HG03457 (cell line): ENCODE measurements around the gene GSX2.
"Not testable (repeated sequence)": the region's sequence is repeated elsewhere in the genome, so short reads cannot be mapped to it uniquely, and the experiment has no call there.

Source experiments
- ATAC-seq: cut with Tn5 transposase; IDR thresholded peaks from one replicate; pipeline ENCODE4 v1.9.1; 2021; ENCODE audit warnings: moderate number of reproducible peaks; ENCODE audit not compliant: unreplicated experiment

GSX2 gene

DNA sequence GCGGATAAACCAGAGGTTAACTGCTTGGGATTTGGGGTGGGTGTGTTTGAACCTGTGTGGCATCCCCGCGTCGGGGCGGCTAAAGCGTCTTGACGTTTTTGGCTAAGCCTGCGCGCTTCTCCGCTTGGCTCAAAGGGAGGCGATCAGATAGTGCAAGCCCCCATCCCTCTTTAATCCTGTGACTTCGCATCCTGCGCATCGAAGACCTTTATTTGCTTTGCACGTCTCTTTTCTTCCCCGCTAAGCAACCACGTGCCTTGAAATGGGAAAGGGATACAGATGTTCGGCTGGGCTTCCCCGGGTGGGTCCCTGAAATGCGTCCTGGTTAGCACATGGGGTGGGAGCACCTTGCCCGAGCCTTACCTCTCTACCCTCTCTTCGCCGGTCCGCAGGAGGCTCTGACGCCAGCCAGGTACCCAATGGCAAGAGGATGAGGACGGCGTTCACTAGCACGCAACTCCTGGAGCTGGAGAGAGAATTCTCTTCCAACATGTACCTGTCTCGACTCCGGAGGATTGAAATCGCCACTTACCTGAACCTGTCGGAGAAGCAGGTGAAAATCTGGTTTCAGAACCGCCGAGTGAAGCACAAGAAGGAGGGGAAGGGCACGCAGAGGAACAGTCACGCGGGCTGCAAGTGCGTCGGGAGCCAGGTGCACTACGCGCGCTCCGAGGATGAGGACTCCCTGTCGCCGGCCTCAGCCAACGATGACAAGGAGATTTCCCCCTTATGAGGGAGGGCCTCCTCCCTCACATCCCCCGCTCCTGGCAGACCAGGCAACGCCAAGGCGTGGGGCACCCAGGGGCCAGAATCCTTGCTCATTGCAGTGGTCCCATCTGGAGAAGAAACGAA is 1.5 kb downstream of the GSX2 start:
- no peak for ATAC-seq

DNA sequence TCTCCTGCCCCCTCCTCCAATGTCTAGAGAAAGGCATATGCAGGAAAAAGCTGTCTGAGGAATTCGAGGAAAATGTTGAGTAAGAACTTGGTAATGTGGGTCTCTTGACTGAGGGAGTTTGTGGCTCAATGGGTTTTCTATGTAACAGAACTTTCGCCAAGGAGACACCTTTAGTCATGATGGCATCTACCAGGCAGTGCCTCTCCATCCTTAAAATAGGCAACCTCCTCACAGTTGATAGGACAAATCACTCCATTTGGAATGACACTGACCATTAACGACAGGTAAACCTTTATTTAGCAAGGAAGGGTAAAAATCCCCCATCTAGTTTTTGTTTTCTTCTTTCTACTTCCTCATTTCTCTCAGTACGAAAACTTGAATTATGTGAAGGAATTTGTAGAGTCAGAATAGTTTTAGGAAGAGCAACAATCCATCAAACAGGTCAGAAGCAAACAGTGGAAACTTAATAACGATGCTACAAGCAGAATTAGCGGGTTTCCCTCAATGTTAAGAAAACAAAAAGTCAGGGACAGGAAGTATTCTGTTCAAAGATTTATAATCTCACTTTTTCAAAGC is 2.7 kb downstream of the GSX2 start:
- no peak for ATAC-seq

DNA sequence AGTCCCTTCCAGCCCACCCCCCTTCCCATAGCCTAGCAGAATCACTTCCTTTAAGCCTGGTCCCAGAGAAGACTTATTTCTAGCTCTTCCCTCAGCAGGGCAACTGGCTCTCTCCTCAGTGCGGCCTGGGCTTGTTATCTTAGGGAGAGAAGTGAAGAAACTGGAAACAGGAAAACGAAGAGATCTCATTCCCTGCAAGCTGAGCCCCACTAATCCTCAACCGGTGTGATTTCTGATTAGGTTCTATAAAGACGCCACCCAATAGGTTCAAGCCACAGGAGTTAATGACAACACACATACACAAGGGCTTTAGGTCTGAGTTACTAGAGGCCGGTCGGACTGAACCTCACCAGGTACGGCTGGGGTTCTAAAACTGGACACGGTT is 3.2 kb downstream of the GSX2 start:
- ATAC-seq = no peak

DNA sequence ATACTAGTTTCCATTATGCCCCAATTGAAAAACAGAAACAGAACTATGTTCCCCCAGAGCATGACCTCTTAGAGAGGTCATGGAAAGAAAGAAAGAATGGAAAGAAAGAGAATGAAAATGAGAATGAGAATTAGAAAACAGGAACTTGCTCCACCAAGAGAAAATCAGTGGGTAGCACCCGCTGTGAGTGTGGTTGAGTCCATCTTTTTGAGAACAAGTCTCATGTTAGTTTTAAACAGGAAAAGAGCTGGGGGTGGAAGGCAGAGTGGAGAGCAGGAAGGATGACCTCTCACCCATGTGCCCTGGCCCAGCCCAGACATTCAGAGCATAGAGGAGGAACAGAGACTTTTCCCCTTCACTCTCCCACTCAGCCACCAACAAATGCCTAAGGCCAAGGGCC is 4.9 kb downstream of the GSX2 start:
- no peak for ATAC-seq

DNA sequence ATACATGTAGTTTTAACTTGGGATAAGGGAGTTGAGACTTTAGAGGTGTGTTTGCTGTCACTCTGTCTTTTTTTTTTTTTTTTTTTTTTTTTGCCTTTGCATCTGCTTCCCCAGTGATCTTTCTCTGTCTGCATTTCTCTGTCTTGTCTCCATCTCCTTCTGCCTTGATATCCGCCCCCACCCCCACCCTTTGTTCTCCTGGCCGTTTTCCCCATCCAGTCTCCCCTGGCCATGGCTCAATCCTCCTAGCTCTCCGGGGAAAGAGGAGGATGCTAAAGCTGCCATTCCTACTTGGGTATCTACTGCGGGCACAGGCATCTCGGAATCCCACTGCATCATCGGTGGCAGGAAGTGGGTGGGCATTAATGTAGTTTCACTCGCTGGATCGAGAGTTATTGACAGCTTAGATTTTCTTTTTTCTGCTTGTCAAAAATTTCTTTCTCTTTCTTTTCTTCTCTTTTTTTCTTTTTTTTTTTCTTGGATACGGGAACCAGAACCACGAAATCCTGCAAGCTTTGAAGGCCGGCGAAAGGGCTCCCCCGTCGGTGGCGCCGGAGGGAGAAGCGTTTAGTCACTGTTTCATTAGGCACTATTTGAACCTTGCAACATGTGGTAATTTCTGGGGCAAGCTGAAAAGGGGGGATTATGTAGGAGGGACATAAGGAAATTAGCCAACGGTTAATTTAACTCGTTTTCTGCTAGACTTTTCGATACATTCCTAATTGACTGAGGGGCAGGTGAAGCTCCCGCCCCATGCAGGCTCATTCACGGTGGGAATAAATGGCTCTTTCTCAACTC is 8.2 kb downstream of the GSX2 start:
- ATAC-seq = no peak

DNA sequence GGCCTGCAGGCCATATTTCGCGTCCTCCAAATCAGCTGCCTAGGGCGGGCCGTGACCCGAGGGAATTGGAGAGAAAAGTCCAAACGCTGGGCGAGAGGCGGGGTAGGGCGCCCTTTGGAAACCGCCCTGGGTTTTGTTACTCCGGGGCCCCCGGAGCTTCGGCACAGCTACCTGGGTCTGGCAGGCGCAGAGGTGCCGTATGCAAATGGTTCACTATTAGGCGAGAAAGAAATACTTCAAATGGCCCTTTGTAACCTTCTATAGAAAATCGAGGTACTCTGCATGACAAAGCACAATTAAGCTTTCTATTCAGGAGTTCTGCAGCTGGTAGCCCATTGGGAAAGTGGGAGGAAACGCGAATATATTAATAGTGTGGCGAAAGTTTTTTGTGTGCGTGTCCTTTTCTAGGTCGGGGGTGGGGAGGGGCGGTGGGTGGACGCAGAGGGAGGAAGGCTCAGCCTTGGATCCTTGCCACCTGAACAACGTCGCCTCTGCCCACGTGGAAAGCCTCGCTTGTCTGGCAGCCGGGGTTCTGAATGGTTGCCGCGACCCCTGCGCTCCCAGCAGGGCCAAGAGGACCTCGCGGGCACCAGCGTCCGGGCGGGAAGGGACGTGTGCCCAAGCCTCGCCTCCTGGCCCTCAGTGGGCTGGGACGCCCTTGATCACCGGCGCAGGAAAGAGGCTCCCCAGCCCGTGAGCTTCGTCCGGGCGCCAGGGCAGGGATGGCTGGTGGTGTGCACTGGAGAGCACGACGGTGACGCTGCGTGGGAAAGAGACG is 9.5 kb downstream of the GSX2 start:
- no peak for ATAC-seq

DNA sequence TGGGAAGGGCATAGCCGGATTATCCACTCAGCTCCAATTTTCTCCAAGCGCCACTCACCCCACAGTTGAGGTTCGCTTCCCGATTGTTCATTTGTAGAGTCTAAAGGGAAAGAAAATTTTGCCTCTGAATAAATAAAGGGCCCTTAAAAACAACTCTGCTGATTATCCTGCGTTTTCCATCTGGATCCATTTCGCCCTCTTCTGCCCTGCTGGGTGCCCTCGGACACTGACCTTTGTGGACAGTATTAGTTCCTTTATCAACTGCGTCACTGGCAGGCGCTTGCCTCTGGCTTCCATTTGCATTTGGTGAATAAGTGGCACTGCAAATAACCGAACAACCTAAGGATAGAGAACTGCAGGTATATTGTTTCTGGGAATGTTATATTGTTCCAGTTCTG is 10.1 kb downstream of the GSX2 start:
- ATAC-seq = no peak

DNA sequence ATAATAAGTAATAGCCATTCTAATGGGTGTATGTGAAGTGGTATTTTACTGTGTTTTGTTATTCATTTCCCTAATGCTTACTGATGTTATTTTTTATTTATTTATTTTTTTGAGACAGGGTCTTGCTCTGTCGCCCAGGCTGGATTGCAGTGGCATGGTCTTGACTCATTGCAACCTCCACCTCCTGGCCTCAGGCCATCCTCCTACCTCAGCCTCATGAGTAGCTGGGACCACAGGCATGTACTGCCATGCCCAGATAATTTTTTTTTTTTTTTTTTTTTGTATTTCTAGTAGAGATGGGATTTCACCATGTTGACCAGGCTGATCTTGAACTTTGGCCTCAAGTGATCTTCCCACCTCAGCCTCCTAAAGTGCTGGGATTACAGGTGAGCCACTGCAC is 13.2 kb downstream of the GSX2 start:
- not testable (repeated sequence) for ATAC-seq

DNA sequence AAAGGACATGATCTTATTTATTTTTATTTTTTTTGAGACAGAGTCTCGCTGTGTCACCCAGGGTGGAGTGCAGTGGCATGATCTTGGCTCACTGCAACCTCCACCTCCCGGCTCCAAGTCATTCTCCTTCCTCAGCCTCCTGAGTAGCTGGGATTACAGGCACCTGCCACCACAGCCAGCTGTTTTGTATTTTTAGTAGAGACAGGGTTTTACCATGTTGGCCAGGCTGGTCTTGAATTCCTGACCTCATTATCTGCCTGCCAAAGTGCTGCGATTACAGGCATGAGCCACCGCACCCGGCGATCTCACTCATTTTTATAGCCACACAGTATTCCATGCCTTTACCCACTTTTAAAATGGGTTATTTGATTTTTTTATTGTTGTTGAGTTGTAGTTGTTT is 16.3 kb downstream of the GSX2 start:
- not testable (repeated sequence) for ATAC-seq

DNA sequence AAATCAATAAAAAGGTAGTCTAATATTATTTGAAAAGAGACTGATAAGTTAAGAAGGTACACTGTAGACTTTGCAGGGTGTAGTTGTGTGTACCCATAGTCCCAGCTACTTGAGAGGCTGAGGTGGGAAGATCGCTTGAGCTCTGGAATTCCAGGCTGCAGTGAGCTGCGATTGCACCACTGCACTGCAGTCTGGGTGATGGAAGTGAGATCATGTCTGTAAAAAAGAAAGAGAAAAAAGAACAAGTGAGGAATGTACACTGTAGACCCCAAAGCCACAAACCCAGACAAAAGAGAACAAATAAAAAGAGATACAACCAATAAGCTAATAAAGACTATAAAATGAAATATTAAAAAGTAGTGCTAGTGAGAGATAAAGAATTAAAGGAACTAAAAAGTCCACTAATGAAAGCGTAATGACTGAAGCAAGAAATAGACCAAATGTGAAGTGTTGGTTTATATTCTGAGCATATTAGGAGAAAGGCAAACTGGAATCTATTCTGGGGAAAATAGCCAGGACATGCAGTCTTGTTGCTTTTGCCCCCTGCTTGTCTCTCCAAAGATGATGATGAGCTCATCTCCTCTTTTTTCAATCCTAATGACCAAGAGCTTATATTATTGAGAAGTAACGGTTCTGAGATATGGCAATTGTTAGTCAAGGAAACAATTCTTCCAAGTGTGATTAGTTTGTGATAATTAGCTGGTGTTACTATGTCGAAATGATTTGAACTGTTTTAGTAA is 19.1 kb downstream of the GSX2 start:
- ATAC-seq = no peak

DNA sequence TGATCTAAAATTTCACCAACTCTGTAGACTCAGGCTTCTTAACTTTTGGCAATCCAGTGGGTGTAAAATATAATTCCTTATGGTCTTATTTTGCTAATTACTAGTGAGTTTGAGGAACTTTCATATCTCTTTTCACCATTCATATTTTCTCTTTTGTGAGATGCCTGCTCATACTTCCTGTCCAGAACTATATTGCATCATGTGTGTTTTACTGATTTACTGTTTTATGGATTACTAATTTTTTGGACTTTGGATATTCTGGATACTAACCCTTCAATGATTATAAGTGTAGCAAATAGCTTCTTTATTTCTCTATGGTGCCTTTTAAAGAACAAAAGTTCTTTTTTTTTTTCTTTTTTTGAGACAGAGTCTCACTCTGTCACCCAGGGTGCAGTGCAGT is 20.6 kb downstream of the GSX2 start:
- ATAC-seq = no peak

DNA sequence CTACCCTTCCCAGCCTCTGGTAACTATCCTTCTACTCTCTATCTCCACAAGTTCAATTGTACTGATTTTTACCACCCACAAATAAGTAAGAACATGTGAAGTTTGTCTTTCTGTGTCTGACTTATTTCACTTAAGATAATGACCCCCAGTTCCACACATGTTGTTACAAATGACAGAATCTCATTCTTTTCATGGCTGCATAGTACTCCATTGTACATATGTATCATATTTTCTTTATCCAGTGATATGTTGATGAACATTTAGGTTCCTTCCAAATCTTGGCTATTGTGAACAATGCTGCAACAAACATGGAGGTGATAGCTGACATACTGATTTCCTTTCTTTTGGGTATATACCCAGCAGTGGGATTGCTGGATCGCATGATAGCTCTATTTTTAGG is 27.7 kb downstream of the GSX2 start:
- no peak for ATAC-seq

DNA sequence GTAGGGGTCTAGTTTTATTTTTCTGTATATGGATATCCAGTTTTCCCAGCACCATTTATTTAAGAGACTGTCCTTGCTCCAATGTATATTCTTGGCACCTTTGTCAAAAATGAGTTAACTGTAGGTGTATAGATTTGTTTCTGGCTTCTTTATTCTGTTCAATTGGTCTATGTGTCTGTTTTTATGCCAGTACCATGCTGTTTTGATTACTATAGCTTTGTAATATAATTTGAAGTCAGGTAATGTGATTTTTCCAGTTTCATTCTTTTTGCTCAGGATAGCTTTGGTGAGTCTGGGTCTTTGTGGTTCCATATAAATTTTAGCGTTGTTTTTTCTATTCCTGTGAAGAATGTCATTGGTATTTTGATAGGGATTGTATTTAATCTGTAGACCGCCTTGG is 28.7 kb downstream of the GSX2 start:
- not testable (repeated sequence) for ATAC-seq

DNA sequence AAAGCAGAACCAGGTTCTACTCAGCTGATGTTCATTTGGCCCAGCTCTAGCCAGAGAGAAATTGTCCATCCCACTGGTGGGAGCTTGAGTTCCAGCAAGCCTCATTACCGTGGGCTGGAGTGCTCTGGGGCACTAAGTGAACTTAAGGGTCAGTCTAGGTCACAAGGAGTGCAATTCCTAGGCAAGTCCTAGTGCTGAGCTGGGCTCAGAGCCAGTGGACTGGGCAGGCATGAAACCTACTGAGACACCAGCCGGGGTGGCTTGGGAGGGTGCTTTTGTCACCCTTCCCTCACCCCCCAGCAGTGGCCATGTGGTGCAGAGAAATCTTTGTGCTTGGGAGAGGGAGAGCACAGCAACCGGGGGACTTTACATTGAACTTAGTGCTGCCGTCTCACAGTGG is 39.4 kb downstream of the GSX2 start:
- ATAC-seq = no peak

DNA sequence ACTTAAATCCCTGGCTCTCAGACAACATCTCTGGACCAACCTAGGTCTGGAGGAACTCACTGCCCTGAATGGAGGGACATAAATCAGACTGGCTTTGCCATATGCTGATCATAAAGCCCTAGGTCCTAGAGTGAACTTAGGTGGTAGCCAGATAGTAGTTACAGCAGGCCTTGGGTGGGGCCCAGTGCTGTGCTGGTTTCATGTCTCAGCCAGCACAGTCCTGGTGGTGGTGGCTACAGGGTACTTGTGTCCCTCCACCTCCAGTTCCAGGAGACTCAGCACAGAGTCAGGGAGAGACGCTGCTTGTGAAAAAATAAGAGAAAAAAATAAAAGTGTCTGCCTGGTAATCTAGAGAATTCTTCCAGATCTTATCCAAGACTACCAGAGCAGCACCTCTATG is 40.3 kb downstream of the GSX2 start:
- ATAC-seq = no peak

DNA sequence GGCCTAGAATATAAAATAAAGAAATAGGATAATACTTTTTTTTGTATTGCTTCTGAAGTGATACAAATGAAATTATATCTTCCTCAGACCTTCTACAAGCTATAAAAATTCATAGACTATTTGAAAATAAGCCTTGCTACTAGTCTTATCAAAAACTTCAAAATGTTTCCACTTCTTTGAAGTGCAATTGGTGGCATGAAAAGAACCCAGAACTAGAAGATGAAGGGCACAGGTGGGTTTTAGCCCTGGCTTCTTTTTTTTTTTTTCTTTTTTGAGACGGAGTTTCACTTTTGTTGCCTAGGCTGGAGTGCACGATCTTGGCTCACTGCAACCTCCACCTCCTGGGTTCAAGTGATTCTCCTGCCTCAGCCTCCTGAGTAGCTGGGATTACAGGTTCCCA is 44.2 kb downstream of the GSX2 start:
- no peak for ATAC-seq

DNA sequence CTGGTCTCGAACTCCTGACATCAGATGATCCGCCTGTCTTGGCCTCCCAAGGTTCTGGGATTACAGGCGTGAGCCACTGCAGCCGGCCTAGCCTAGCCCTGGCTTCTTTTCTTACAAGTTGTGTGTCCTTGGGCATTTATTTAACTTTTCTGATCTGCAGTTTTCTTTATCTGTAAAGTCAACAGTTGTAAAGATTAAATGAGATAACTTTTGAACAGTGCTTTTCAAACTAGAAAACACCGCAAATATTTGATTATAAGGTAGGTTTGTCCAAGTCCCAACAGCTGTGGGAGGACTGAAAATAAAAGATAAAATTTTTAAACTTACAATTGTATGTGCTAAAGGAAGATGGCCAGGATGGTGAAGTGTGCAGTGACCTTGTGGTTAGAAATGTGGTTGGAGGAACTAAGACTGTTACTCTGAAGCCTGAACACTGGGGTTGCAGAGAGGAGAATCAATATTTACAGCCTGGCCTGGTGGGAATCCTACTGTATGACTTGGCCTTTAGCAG is 44.8 kb downstream of the GSX2 start:
- no peak for ATAC-seq

DNA sequence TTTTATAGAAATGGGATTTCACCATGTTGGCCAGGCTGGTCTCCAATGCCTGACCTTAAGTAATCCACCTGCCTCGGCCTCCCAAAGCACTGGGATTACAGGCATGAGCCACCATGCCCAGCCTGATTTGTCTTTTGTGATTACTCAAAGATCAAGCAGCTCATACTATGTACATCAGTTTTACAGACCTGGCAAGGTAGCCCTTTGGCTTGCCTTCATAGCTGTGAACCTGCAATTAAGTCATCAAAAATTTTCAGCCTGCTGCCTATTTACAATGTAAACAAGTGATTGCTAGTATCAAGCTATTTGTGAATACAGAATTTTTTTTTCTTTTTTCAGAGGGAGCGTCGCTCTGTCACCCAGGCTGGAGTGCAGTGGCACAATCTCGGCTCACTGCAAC is 46.2 kb downstream of the GSX2 start:
- no peak for ATAC-seq

DNA sequence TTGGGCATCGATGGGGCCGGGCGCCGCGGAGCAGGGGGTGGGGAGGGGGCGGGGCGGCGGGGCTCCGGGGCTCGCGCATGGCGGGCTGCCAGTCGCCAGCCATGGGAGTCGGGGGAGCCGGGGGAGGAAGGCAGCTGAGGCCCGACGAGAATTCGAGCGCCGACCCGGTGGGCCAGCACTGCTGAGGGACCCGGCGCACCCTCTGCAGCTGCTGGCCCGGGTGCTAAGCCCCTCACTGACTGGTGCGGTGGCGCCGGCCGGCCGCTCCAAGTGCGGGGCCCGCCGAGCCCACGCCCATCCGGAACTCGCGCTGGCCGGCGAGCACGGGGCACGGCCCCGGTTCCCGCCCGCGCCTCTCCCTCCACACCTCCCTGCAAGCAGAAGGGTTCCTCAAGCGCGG is 49.4 kb downstream of the GSX2 start:
- ATAC-seq = no peak
